WTC11 (cell line): Measurements from ENCODE around the gene CDC42EP2. TPM values are rescaled to one million over a fixed set of nuclear protein-coding genes. Genes with fewer than 3 reads are reported as not detected.

Source experiments
- ATAC-seq: fragments of 200-7000 bp; cut with Tn5 transposase; 2 replicates; pipeline ENCODE4 v1.10.0; 2021; ENCODE audit warnings: mild to moderate bottlenecking, moderate library complexity
- CTCF ChIA-PET: fragments of 300-600 bp; sonication (Branson Sonifier 250); formaldehyde crosslinking; loops from one replicate; lab custom pipeline; 2021; ENCODE audit warnings: antibody characterized with exemption; lab: Charles Lee
- POLR2A ChIA-PET: fragments of 350-600 bp; sonication (Branson Sonifier 250); formaldehyde crosslinking; loops from one replicate; lab custom pipeline; 2021; ENCODE audit warnings: antibody characterized with exemption; lab: Charles Lee
- DNase-seq: peaks from one replicate; pipeline ENCODE4 v3.0.0; 2021; ENCODE audit warnings: low spot score
- H3K27ac Mint-ChIP-seq: 2 replicates; pipeline ENCODE4 v1.8.0; 2021; ENCODE audit warnings: mixed read lengths
- H3K27me3 Mint-ChIP-seq: 2 replicates; pipeline ENCODE4 v1.8.0; 2021; ENCODE audit warnings: low read depth, mild to moderate bottlenecking, moderate library complexity, mixed read lengths
- H3K36me3 Mint-ChIP-seq: 2 replicates; pipeline ENCODE4 v1.8.0; 2021; ENCODE audit warnings: mixed read lengths
- H3K4me1 Mint-ChIP-seq: 2 replicates; pipeline ENCODE4 v1.8.0; 2022; ENCODE audit warnings: mixed read lengths
- H3K4me3 Mint-ChIP-seq: 2 replicates; pipeline ENCODE4 v1.8.0; 2021; ENCODE audit warnings: mild to moderate bottlenecking, moderate library complexity, mixed read lengths
- H3K9me3 Mint-ChIP-seq: 2 replicates; pipeline ENCODE4 v1.8.0; 2021; ENCODE audit warnings: mixed read lengths
- ATF1 ChIP-seq: sonication (generic); formaldehyde crosslinking; IDR thresholded peaks from 2 replicates; pipeline ENCODE4 v1.8.1; 2023; ENCODE audit warnings: mild to moderate bottlenecking, moderate library complexity, missing genetic modification reagents
- CREB1 ChIP-seq: sonication (generic); formaldehyde crosslinking; IDR thresholded peaks from 2 replicates; pipeline ENCODE4 v1.8.0; 2023; ENCODE audit warnings: mild to moderate bottlenecking, missing genetic modification reagents
- ESRRA ChIP-seq: sonication (generic); formaldehyde crosslinking; IDR thresholded peaks from 2 replicates; pipeline ENCODE4 v1.8.1; 2022; ENCODE audit warnings: mild to moderate bottlenecking, missing genetic modification reagents, borderline replicate concordance
- IRF2 ChIP-seq: sonication (generic); formaldehyde crosslinking; IDR thresholded peaks from 2 replicates; pipeline ENCODE4 v1.8.0; 2022; ENCODE audit warnings: low read depth, missing genetic modification reagents, borderline replicate concordance
- JAZF1 ChIP-seq: fragments of 250-450 bp; sonication (Bioruptor Pico); IDR thresholded peaks from 2 replicates; pipeline ENCODE4 v1.9.0; 2021; ENCODE audit warnings: moderate library complexity, mild to moderate bottlenecking, inconsistent platforms
- NR1H2 ChIP-seq: sonication (generic); formaldehyde crosslinking; IDR thresholded peaks from 2 replicates; pipeline ENCODE4 v1.9.0; 2021; ENCODE audit warnings: mild to moderate bottlenecking, moderate library complexity, missing genetic modification reagents
- OVOL2 ChIP-seq: fragments of 250-450 bp; sonication (Bioruptor Pico); IDR thresholded peaks from 2 replicates; pipeline ENCODE4 v1.9.0; 2021; ENCODE audit warnings: mild to moderate bottlenecking, borderline replicate concordance
- PRRX2 ChIP-seq: fragments of 250-450 bp; sonication (Bioruptor Pico); IDR thresholded peaks from 2 replicates; pipeline ENCODE4 v1.8.0; 2021; ENCODE audit warnings: mild to moderate bottlenecking
- SOX15 ChIP-seq: fragments of 250-450 bp; sonication (Bioruptor Pico); IDR thresholded peaks from 2 replicates; pipeline ENCODE4 v1.9.0; 2021; ENCODE audit warnings: mild to moderate bottlenecking
- SP1 ChIP-seq: sonication (generic); formaldehyde crosslinking; conservative IDR thresholded peaks from 2 replicates; pipeline ENCODE4 v1.8.1; 2022; ENCODE audit warnings: missing genetic modification reagents
- TP53 ChIP-seq: sonication (generic); formaldehyde crosslinking; IDR thresholded peaks from 2 replicates; pipeline ENCODE4 v1.8.1; 2023; ENCODE audit warnings: mild to moderate bottlenecking, missing genetic modification reagents
- ZNF138 ChIP-seq: sonication (generic); formaldehyde crosslinking; conservative IDR thresholded peaks from 2 replicates; pipeline ENCODE4 v1.8.1; 2022; ENCODE audit warnings: mild to moderate bottlenecking, moderate library complexity, missing genetic modification reagents
- ZNF232 ChIP-seq: sonication (generic); formaldehyde crosslinking; IDR thresholded peaks from 2 replicates; pipeline ENCODE4 v1.8.0; 2022; ENCODE audit warnings: mild to moderate bottlenecking, missing genetic modification reagents
- ZNF396 ChIP-seq: fragments of 250-450 bp; sonication (Bioruptor Pico); IDR thresholded peaks from 2 replicates; pipeline ENCODE4 v1.8.0; 2021; ENCODE audit warnings: mild to moderate bottlenecking, moderate library complexity, borderline replicate concordance
- ZNF671 ChIP-seq: fragments of 250-450 bp; sonication (Bioruptor Pico); IDR thresholded peaks from 2 replicates; pipeline ENCODE4 v1.8.0; 2021; ENCODE audit warnings: mild to moderate bottlenecking
- total RNA-seq: library from RNA; stranded (reverse); gene quantifications from 3 replicates; pipeline ENCODE4 v1.2.3, GENCODE V29; 2021
- TF ChIP-seq, protein P1 (sequence below): sonication (generic); formaldehyde crosslinking; IDR thresholded peaks from 2 replicates; pipeline ENCODE4 v1.8.0; 2022; ENCODE audit warnings: mild to moderate bottlenecking, missing genetic modification reagents
- TF ChIP-seq, protein P2 (sequence below): sonication (generic); formaldehyde crosslinking; conservative IDR thresholded peaks from 2 replicates; pipeline ENCODE4 v1.8.1; 2023; ENCODE audit warnings: mild to moderate bottlenecking, low read depth, missing genetic modification reagents, moderate library complexity
- TF ChIP-seq, protein P3 (sequence below): sonication (generic); formaldehyde crosslinking; IDR thresholded peaks from 2 replicates; pipeline ENCODE4 v1.8.0; 2022; ENCODE audit warnings: mild to moderate bottlenecking, missing genetic modification reagents
- TF ChIP-seq, protein P4 (sequence below): sonication (generic); formaldehyde crosslinking; IDR thresholded peaks from 2 replicates; pipeline ENCODE4 v1.8.1; 2023; ENCODE audit warnings: mild to moderate bottlenecking, moderate library complexity, missing genetic modification reagents
- TF ChIP-seq, protein P5 (sequence below): fragments of 250-450 bp; sonication (Bioruptor Pico); IDR thresholded peaks from 2 replicates; pipeline ENCODE4 v1.9.0; 2021; ENCODE audit warnings: mild to moderate bottlenecking, borderline replicate concordance

The CDC42EP2 gene
- total RNA-seq, 1 experiment from 2014 or later, result 11.0 TPM

DNA sequence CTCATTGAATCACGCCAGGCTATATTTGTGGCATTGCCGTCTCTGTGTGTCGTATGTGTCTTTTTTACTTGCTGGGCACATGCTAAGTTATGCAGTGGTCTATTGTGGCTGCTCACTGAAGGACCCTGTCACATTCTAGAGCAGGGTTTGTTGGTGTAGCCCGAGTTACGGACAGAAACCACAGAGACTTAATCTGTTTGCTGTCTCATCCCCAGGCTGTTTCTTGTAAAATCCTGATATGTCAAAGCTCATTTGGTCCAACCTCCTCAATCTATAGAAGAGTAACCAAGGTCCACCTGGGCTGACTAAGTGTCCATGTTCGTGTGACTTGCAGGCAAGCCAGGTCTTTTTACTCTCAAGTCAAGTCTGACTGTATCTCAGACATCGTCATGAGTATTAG lies 24.0 kb downstream of the CDC42EP2 start:
- TF ChIP-seq SOX15 (CRISPR knock-in tag), result no peak
- TF ChIP-seq, protein P1, sequence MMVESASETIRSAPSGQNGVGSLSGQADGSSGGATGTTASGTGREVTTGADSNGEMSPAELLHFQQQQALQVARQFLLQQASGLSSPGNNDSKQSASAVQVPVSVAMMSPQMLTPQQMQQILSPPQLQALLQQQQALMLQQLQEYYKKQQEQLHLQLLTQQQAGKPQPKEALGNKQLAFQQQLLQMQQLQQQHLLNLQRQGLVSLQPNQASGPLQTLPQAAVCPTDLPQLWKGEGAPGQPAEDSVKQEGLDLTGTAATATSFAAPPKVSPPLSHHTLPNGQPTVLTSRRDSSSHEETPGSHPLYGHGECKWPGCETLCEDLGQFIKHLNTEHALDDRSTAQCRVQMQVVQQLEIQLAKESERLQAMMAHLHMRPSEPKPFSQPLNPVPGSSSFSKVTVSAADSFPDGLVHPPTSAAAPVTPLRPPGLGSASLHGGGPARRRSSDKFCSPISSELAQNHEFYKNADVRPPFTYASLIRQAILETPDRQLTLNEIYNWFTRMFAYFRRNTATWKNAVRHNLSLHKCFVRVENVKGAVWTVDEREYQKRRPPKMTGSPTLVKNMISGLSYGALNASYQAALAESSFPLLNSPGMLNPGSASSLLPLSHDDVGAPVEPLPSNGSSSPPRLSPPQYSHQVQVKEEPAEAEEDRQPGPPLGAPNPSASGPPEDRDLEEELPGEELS, result no peak
- no peak for TF ChIP-seq IRF2
- TF ChIP-seq ZNF396 (CRISPR knock-in tag), result no peak
- TF ChIP-seq ZNF671 (CRISPR knock-in tag), result no peak
- no peak for TF ChIP-seq ZNF138 (CRISPR knock-in tag)
- no peak for TF ChIP-seq CREB1 (CRISPR knock-in tag)
- no peak for TF ChIP-seq ATF1
- TF ChIP-seq ESRRA (CRISPR knock-in tag), result no peak
- TF ChIP-seq SP1 (CRISPR knock-in tag), result no peak
- TF ChIP-seq, protein P2, sequence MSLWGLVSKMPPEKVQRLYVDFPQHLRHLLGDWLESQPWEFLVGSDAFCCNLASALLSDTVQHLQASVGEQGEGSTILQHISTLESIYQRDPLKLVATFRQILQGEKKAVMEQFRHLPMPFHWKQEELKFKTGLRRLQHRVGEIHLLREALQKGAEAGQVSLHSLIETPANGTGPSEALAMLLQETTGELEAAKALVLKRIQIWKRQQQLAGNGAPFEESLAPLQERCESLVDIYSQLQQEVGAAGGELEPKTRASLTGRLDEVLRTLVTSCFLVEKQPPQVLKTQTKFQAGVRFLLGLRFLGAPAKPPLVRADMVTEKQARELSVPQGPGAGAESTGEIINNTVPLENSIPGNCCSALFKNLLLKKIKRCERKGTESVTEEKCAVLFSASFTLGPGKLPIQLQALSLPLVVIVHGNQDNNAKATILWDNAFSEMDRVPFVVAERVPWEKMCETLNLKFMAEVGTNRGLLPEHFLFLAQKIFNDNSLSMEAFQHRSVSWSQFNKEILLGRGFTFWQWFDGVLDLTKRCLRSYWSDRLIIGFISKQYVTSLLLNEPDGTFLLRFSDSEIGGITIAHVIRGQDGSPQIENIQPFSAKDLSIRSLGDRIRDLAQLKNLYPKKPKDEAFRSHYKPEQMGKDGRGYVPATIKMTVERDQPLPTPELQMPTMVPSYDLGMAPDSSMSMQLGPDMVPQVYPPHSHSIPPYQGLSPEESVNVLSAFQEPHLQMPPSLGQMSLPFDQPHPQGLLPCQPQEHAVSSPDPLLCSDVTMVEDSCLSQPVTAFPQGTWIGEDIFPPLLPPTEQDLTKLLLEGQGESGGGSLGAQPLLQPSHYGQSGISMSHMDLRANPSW (CRISPR knock-in tag), result no peak
- TF ChIP-seq, protein P3, sequence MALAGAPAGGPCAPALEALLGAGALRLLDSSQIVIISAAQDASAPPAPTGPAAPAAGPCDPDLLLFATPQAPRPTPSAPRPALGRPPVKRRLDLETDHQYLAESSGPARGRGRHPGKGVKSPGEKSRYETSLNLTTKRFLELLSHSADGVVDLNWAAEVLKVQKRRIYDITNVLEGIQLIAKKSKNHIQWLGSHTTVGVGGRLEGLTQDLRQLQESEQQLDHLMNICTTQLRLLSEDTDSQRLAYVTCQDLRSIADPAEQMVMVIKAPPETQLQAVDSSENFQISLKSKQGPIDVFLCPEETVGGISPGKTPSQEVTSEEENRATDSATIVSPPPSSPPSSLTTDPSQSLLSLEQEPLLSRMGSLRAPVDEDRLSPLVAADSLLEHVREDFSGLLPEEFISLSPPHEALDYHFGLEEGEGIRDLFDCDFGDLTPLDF (CRISPR knock-in tag), result no peak
- Mint-ChIP-seq H3K36me3 (peaks cover 35% of the 10 kb centered on the region), H3K4me1 (peaks cover 13% of the 10 kb centered on the region), H3K4me3 (no peak overlapping the region), H3K27me3 (no peaks in the 10 kb centered on the region), H3K27ac (peak overlapping the region; percentile 28), H3K9me3 (no peaks in the 10 kb centered on the region)
- DNase-seq, result no peak
- CTCF ChIA-PET, result interaction anchor here (1.1 to 2.4 kb wide), 4 partner anchors 9 to 88 kb away, joined by 3 to 17 read pairs (median 10); partner anchors contain the start of gene CDC42EP2
- POLR2A ChIA-PET, result no interaction called here
- ATAC-seq, result no peak

DNA sequence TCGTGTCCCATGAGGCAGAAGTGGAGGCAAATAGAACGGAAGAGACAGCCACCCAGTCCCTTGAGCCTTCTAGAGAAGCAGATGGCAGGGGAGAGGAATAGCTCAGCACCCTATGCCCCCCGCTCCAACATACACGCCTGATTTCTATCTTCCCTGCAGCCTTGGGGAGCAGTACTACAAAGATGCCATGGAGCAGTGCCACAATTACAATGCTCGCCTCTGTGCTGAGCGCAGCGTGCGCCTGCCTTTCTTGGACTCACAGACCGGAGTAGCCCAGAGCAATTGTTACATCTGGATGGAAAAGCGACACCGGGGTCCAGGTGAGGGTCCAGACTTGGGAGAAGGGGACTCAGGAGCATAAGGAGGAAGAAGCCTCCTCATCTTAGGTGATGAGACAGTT lies 25.6 kb downstream of the CDC42EP2 start:
- Mint-ChIP-seq H3K4me3 (no peak overlapping the region), H3K9me3 (no peaks in the 10 kb centered on the region), H3K4me1 (peaks cover 3% of the 10 kb centered on the region), H3K27me3 (no peaks in the 10 kb centered on the region), H3K36me3 (peaks cover 49% of the 10 kb centered on the region), H3K27ac (no peak overlapping the region)
- no peak for TF ChIP-seq PRRX2 (CRISPR knock-in tag)
- no peak for TF ChIP-seq NR1H2 (CRISPR knock-in tag)
- TF ChIP-seq TP53, result no peak
- TF ChIP-seq, protein P4, sequence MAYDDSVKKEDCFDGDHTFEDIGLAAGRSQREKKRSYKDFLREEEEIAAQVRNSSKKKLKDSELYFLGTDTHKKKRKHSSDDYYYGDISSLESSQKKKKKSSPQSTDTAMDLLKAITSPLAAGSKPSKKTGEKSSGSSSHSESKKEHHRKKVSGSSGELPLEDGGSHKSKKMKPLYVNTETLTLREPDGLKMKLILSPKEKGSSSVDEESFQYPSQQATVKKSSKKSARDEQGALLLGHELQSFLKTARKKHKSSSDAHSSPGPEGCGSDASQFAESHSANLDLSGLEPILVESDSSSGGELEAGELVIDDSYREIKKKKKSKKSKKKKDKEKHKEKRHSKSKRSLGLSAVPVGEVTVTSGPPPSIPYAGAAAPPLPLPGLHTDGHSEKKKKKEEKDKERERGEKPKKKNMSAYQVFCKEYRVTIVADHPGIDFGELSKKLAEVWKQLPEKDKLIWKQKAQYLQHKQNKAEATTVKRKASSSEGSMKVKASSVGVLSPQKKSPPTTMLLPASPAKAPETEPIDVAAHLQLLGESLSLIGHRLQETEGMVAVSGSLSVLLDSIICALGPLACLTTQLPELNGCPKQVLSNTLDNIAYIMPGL (CRISPR knock-in tag), result no peak
- ChIA-PET CTCF (no interaction called here), POLR2A (no interaction called here)
- no peak for DNase-seq
- ATAC-seq, result no peak

DNA sequence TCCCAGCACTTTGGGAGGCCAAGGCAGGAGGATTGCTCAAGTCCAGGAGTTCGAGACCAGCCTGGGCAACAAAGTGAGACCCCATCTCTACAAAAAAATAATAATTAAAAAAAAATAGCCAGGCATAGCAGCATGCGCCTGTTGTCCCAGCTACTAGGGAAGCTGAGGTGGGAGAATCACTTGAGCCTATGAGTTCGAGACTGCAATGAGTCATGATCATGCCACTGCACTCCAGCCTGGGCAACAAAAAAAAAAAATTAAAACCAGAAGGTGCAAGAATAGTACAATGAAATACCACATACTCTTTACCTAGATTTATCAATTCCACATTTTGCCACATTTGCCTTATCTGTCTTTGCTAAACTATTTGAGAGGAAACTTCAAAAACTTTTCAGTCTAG lies 27.2 kb downstream of the CDC42EP2 start:
- no peaks in the 10 kb centered on the region for H3K27me3 Mint-ChIP-seq
- H3K9me3 Mint-ChIP-seq, result no peaks in the 10 kb centered on the region
- ATAC-seq (no peak), DNase-seq (no peak)
- no peak overlapping the region for H3K4me3 Mint-ChIP-seq
- CTCF ChIA-PET, result interaction anchor here (0.8 kb wide), 1 partner anchor 12 kb away, joined by 3 read pairs; no protein-coding TSS in a partner anchor
- peaks cover 64% of the 10 kb centered on the region for H3K36me3 Mint-ChIP-seq
- H3K4me1 Mint-ChIP-seq, result no peaks in the 10 kb centered on the region
- POLR2A ChIA-PET, result no interaction called here
- H3K27ac Mint-ChIP-seq, result no peak overlapping the region
- TF ChIP-seq OVOL2 (CRISPR knock-in tag), result no peak
- no peak for TF ChIP-seq ZNF232
- TF ChIP-seq, protein P1, result no peak
- no peak for TF ChIP-seq JAZF1 (CRISPR knock-in tag)
- TF ChIP-seq PRRX2 (CRISPR knock-in tag), result no peak
- TF ChIP-seq, protein P5, sequence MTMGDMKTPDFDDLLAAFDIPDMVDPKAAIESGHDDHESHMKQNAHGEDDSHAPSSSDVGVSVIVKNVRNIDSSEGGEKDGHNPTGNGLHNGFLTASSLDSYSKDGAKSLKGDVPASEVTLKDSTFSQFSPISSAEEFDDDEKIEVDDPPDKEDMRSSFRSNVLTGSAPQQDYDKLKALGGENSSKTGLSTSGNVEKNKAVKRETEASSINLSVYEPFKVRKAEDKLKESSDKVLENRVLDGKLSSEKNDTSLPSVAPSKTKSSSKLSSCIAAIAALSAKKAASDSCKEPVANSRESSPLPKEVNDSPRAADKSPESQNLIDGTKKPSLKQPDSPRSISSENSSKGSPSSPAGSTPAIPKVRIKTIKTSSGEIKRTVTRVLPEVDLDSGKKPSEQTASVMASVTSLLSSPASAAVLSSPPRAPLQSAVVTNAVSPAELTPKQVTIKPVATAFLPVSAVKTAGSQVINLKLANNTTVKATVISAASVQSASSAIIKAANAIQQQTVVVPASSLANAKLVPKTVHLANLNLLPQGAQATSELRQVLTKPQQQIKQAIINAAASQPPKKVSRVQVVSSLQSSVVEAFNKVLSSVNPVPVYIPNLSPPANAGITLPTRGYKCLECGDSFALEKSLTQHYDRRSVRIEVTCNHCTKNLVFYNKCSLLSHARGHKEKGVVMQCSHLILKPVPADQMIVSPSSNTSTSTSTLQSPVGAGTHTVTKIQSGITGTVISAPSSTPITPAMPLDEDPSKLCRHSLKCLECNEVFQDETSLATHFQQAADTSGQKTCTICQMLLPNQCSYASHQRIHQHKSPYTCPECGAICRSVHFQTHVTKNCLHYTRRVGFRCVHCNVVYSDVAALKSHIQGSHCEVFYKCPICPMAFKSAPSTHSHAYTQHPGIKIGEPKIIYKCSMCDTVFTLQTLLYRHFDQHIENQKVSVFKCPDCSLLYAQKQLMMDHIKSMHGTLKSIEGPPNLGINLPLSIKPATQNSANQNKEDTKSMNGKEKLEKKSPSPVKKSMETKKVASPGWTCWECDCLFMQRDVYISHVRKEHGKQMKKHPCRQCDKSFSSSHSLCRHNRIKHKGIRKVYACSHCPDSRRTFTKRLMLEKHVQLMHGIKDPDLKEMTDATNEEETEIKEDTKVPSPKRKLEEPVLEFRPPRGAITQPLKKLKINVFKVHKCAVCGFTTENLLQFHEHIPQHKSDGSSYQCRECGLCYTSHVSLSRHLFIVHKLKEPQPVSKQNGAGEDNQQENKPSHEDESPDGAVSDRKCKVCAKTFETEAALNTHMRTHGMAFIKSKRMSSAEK (CRISPR knock-in tag), result no peak
